Measurements from ENCODE around the gene GRIP1.

GRCh38 chr12:66603461-66603860 lies 75.4 kb downstream of the GRIP1 start:
- TF ChIP-seq CTCF (IDR thresholded peaks at IDR 0.05) (no peak), POLR2A (IDR thresholded peaks at IDR 0.05) (no peak), EP300 (IDR thresholded peaks at IDR 0.05) (no peak)
